CD4-positive, alpha-beta T cell treated with Interleukin-17A for 1 hour (primary cell): Measurements from ENCODE around the gene AP5Z1.
"Not testable (repeated sequence)": the region's sequence is repeated elsewhere in the genome, so short reads cannot be mapped to it uniquely, and the experiment has no call there.

Experiments
- DNase-seq: peaks from one replicate; pipeline ENCODE4 v3.0.0-alpha.2; 2020

Gene AP5Z1

DNA sequence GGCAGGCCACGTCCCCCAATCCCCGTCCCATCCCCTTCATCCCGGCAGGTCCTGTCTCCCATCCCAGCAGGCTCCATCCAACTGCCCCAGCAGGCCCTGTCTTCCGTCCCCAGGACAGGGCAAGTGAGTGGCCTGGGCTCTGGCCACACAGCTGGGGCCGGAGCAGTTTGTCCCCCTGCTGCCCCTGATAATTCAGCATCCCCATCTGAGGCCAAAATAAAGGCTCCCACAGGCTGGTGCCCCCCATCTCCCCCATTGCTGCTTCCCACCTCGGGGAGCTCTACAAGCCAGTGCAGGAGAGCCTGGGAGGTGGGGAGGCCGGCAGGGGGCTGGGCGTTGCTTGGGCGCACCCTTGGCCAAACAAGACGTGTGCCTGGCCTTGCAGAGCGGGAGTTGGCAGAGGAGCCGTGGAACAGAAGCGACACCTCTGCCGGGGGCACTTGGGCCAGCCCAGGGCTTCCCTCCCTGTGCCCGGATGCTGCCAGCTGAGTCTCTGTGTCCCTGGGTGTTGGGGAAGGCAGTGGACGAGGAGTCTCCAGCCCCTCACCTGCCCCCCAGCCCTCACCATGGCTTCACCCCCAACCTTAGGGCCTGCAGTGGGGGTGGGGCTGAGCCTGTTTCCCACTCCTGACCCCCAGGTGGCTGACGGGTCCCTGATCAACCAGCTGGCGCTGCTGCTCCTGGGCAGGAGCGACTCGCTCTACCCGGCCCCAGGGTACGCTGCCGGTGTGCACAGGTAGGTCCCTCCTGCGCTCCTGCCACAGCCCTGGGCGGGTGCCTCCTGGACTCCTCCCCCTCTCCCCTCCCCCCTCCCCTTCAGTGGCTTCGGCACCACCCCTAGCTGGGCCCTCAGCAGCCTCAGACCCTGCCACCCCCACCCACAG lies 14.0 kb downstream of the AP5Z1 start:
- no peak for DNase-seq

DNA sequence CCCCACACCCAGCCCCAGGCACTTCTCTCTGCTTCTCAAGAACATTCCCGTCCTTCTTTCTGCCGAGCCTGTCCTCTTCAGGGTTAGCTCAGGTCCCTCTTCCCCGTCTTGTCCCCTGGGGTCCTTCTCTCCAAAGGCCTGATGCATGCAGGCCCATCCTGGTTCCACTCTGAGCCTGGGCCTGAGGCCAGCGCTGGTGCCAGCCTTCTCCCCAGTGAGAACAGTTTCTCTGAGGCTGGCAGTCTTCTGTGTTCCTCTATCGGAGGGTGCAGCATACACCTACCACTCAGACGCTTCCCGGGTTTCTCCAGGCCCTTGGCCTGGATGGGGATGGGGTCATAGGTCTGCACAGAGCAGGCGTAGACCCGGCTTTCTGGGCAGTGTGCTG lies 14.6 kb downstream of the AP5Z1 start:
- no peak for DNase-seq

DNA sequence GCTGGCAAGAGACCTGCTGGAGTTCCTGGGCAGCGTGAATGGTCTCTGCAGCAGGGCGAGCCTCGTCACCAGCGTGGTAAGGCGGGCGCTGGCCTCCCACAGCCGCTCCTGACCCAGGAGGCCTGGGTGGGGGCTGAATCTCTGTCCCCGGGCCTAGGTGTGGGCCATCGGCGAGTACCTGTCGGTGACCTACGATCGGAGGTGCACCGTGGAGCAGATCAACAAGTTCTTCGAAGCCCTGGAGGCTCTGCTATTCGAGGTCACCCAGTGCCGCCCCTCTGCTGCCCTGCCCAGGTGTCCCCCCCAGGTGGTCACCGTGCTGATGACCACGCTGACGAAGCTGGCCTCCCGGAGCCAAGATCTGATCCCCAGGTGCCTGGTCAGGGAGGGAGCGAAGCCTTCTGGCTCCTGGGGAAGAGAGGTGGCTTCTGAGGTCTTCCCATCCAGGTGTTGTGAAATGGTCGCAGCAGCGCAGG lies 15.1 kb downstream of the AP5Z1 start:
- no peak for DNase-seq

DNA sequence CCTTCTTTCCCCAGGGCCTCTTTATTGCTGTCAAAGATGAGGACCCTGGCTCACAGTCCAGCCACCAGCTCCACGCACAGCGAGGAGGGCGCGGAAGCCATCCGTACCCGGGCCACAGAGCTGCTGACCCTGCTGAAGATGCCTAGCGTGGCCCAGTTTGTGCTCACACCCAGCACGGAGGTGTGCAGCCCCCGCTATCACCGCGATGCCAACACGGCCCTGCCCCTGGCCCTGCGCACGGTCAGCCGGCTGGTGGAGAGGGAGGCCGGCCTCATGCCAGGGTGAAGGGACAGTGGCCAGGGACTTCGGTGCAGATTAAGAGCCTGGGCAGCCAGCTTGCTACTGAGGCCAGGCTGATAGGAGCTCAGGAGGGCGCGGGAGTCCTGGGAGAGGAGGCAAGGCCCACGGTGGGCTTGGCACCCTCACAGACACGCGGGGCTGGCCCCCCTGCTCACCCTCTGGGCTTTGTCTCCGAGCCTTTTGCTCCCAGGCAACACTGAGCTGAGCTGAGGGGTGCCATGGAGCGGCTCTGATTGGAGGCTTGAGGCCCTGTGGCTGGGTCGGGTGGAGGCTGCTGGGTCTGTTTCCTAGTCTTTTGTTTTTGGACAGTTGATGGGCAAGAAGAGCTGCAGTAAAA lies 15.8 kb downstream of the AP5Z1 start:
- no peak for DNase-seq

DNA sequence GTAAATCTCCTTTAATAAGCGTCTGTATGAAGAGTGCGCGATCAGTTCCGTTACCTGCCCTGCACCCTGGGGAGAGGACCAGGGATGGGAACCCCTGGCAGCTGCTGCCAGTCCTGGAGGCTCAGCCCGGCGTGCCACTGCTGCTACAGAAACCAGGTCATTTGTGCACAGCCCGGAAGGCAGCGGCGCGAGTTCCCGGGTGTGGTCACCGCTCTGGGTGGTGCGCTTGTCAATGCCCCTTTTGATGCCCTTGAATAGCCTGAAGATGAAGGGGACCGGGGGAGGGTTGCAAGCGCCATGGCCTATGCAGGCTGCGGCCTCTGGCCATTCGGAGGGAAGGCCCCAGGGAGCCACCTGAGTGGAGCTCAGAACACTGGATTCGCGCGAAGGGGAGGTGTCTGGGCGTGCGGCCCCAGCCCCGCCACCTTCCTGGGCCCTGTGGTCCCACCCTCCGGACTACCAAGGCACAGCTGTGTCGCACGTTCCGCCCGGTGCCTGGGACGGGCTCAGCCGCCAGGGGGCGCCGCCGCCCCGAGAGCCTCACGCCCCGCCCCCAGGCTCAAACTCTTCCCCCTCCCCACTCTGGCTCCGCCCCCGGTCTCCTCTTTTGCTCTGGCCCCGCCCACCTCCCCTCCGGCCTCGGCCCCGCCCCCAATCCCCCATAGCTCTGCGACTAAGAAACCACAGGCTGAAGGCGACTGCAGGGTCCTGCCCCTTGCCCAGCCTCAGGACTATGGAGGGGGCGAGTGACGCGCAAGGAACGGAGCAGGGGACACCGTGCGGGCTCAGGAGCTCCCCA lies 16.5 kb downstream of the AP5Z1 start:
- DNase-seq, result peak; percentile 76

DNA sequence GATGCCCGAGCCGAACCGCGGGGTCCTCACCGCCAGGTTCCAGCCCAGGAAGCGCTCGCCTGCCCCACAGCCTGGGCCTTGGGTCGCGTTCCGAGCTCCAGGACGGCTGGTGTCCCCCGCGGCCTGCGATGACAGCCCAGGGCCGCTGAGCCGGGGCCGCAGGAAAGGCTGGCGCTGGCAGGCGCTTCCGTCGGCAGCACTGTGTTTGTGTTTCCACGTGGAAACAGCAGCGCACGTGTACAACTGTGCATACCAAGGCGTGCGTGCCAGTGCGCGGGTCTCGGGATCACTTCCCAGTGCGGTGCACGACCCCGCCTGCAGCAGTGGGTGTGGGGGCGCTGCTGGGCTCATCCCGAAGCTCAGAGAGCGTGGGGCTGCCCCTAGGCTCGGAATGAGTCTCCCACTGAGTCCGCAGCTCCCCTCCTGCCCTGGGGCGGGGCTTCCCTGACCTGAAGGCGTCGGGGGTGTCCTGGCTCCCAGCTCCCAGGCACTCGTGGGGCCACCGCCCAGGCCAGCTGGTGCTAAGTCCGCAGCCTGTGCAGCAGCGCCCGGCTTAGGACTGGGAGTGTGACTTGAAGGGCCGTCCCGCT lies 17.2 kb downstream of the AP5Z1 start:
- DNase-seq, result peak; percentile 8

DNA sequence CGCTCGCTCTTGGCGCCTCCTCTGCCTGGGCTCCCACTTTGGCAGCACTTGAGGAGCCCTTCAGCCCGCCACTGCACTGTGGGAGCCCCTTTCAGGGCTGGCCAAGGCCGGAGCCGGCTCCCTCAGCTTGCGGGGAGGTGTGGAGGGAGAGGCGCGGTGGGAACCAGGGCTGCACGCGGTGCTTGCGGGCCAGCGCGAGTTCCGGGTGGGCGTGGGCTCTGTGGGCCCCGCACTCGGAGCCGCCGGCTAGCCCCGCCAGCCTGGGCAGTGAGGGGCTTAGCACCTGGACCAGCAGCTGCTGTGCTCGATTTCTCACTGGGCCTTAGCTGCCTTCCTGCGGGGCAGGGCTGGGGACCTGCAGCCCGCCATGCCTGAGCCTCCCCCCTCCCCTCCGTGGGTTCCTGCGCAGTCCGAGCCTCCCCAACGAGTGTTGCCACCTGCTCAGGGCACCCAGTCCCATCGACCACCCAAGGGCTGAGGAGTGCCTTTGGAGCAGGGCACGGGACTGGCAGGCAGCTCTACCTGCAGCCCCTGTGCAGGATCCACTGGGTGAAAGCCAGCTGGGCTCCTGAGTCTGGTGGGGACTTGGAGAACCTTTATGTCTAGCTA lies 18.1 kb downstream of the AP5Z1 start:
- not testable (repeated sequence) for DNase-seq

DNA sequence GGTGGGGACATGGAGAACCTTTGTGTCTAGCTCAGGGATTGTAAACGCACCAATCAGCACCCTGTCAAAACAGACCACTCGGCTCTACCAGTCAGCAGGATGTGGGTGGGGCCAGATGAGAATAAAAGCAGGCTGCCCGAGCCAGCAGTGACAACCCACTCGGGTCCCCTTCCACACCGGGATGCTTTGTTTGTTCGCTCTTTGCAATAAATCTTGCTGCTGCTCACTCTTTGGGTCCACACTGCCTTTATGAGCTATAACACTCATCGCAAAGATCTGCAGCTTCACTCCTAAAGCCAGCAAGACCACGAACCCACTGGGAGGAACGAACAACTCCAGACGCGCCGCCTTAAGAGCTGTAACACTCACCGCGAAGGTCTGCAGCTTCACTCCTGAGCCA lies 18.7 kb downstream of the AP5Z1 start:
- DNase-seq, result not testable (repeated sequence)

DNA sequence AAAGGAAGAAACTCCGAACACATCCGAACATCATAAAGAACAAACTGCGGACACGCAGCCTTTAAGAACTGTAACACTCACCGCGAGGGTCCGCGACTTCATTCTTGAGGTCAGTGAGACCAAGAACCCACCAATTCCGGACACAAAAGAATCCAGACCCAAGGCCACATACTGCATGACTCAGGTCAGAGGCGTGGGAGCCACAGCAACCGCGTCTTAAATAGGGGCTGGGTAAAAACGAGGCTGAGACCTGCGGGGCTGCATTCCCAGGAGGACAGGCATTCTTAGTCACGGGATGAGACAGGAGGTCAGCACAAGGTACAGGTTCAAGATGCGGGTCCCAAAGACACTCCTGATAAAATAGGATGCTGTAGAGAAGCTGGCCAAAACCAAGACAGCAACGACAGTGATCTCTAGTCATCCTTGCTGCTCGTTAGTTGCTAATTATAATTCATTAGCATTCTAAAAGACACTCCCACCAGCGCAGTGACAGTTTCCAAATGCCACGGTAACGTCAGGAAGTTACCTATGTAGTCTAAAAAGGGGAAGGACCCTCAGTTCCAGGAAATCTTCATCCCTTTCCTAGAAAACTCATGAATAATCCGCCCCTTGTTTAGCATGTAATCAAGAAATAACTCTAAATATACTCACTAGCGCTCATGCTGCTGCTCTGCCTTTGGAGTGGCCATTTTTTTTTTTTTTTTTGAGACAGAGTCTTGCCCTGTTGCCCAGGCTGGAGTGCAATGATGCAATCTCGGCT lies 19.3 kb downstream of the AP5Z1 start:
- no peak for DNase-seq

DNA sequence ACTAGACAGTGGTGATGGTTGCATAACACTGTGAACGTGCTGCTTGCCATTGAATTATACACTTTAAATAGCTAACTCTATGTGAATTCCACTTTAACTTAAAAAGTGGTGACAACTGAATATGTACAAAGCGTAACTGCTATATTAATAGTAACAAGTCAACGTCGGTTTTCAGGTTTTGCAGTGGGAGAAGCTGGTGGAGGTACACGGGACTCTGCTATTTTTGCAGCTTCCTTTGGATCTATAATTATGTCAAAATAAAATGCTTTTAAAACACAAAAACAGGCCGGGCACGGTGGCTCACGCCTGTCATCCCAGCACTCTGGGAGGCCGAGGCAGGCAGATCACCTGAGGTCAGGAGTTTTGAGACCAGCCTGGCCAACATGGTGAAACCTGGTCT lies 21.0 kb downstream of the AP5Z1 start:
- no peak for DNase-seq

DNA sequence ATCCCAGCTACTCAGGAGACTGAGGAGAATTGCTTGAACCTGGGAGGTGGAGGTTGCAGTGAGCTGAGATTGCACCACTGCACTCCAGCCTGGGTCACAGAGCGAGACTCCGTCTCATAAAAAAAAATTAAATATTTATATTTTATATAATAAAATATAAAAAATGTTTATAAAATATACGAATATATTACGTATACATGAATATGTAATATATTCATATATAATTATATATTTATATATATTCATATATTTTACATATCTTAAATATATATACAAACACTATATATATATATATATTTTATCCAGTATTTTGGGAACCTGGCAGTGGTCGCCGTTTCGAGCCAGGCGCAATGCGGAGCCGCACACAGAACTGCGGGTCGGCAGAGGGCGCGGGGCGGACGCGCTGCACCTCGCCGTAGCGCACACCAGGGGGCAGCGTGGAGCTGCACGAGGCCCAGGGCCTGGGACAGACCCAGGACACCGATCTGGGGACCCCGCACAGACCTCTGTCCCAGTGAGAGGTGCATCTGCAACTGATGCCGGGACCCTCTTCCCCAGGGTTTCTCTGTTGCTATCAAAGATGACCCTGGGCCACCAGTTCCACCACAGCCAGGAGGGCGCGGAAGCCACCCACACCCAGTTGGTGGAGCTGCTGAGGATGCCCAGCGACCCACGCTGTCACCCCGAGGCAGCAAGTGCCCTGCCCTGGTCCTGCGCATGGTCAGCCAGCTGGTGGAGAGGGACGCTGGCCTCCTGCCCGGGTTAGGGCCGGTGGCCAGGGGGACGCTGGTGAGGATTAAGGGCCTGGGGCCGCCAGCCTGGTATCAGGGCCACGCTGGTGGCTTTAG lies 22.7 kb downstream of the AP5Z1 start:
- DNase-seq, result peak; percentile 61

DNA sequence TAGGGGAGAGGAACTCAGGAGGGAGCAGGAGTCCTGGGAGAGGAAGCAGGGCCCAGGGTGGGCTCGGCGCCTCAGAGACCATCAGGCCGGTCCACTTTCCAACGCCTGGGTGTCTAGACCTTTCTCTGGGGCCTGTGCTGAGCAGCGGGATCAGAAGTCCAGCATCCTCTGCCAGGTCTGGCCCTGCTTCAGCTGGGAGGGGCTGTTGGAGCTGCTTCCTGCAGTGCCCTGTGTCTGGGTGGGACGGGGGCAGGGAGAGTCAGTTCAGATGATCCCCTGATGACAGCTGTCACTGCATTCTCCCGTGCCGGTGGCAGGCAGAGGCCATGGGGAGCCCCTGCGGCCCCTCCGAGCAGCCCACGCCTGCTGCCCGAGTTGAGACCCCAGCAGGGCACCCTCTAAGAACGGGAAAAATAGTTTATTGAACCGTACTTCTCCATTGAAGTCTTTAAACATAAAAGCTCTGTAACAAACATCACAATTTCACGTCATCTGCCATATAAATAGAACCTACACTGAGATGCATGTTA lies 23.3 kb downstream of the AP5Z1 start:
- DNase-seq, result no peak

DNA sequence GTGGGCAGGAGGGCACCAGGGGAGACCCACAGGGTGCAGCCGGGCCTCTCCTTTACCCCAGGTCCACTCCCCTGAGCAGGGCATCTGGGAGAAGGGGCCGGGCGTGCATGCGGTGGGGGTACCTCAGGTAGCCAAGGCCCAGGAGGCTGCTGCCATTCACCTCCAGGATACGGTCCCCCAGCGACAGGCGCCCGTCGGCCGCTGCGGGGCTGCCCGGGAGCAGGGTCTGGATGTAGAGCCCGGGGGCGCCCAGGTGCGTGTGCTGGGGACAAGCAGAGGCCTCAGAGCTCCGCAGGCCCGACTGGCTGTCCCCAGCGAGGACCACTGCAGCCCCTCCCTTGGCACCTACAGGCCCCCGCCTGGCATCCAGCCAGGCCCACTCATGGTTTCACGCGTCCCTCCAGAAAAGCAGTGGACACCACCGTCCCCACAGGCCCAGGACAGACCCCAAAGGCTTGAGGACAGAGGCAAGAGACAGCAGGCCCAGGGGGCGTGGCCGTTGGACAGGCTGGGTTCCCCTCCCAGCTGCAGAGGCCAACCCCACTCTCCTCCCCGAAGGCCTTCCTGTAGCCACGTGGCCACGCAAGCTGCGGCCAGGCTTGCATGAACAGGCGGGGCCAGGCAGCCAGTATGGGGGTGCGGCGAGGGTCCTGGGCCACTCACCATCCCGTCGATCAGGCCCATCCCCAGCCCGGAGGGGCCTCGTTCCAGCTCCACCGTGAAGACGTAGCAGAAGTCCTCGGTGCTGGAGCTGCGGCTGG lies 24.3 kb downstream of the AP5Z1 start:
- DNase-seq, result no peak

DNA sequence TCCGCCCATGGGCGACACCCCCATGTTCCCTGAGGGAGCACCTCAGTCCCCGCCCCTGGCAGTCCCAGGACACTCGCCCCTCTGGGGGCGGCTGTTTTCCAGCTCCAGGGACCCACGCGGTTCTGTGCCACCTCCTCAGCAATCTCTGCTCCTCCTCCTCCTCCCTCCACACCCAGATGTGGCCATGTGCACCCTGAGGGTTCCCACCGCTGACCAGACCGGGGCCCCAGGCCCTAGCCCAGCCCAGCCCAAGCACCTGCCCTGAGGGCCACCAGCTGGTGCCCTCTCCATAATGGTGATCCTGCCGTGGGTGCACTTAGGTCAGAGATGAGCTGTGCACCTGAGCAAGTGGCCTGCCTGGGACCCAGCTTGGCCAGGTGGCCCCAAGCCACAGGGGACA lies 25.1 kb downstream of the AP5Z1 start:
- no peak for DNase-seq

DNA sequence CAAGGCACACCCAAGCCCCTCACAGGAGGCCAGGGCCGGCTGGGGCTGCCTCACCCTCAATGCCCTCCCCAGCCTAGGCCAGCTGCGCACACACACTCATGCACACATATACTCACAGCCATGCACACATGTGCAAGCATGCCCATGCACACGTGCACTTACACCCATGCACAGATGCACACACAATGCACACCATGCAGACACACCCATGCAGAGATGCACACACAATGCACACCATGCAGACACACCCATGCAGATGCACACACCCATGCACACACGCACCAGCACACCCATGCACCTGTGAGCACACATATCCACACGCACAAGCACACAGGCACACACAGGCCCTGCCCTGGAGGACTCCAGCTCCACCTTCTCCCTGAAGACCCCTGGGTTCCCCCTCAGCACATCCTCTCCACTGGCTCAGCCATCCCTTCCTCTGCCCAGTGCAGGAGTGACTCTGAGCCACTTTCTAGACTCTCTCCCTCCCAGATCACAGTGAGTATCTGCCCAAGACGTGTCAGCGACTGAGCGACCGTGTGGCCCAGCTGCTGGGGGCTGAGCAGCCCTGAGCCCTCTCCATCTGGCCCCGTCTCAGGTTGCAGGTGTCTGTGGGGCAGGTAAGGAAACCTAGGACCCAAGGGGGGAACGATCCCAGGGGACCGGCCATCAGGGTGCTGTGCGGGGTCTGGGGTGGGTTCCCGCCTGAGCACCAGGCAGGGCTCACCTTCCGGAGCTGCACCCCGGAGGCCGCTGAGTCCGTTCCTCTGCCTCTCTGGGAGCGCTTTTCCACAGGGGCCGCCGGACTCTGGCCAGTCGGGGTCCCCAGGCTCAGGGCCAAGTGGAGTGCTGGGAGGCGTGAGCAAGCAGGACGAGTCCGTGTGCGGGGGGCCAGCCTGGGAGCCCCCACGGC lies 25.8 kb downstream of the AP5Z1 start:
- DNase-seq, result no peak

DNA sequence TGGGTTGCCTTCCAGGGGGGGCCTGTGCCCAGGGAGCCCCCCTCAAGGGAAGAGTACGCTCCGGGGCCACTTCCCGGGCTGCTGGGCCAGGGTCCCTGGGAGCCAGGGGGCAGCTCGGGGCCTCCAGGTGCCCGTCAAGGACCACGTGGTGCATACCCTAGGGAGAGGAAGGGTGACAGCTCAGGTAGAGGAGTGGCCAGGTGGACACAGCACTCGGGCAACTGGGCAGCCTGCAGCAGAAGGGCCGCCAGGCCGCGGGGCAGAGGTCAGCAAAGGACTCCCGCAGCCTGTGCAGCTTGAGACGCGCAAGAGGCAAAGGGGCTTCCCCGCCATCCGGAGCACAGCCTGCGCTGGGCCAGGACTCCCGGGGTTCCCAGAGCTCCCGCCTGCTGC lies 26.4 kb downstream of the AP5Z1 start:
- DNase-seq, result no peak

DNA sequence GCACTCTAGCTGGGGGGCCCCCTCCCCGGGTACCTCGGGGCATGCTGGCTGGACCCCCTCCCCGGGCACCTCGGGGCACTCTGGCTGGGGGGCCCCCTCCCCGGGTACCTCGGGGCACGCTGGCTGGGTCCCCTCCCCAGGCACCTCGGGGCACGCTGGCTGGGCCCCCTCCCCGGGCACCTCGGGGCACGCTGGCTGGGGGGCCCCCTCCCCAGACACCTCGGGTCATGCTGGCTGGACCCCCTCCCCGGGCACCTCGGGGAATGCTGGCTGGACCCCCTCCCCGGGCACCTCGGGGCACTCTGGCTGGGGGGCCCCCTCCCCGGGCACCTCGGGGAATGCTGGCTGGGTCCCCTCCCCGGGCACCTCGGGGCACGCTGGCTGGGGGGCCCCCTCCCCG lies 27.2 kb downstream of the AP5Z1 start:
- DNase-seq, result not testable (repeated sequence)

DNA sequence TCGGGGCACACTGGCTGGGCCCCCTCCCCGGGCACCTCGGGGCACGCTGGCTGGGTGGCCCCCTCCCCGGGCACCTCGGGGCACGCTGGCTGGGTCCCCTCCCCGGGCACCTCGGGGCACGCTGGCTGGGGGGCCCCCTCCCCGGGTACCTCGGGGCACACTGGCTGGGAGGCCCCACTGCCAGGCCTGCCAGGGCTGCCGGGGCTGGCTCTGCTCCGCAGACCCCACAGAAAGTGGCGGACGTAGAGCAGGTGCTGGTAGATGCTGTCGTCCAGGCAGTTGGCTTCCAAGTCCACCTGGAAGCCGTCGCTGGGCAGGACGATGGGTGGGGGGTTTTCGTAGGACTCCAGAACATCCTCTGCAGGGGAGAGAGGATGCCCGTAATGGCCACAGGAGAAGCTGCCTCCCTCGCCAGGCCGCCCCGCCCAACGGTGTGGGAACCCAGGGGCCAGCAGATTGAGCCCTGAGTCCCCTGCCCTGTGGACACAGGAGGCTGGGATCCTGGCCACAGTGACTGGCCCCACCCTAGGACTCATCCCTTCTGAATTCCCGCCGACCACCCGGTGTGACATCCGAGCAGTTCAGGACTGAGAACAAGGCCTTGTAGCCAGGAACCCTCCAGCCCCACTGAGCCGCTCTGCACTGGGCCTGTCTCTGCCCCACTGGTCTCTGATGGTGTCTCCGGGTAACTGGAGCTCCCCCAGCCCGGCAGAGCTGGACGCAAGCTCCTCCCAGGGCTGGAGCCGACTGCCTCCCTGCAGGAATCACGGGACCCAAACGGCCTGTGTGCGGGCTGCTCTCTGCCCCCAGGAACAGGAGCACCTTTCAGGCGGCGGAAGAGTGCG lies 28.2 kb downstream of the AP5Z1 start:
- DNase-seq, result no peak
